Neural progenitor cell (in vitro differentiated cells): Measurements from ENCODE around the gene SLC9A4.

Experiments used
- CTCF ChIP-seq: fragments of 200-600 bp; sonication (generic); IDR thresholded peaks from 2 replicates; pipeline ENCODE4 v1.5.1; 2017; ENCODE audit warnings: antibody characterized with exemption, mild to moderate bottlenecking
- EZH2 ChIP-seq: fragments of 200-600 bp; sonication (generic); IDR thresholded peaks from 2 replicates; pipeline ENCODE4 v1.6.1; 2017; ENCODE audit warnings: antibody characterized with exemption, mild to moderate bottlenecking, moderate library complexity

- TF ChIP-seq EZH2 = no peak
- no peak for TF ChIP-seq CTCF
These were observed 40.6 kb upstream of the SLC9A4 start for GRCh38 chr2:102432386-102432785.
